Stimulated activated CD4-positive, alpha-beta T cell treated with anti-CD3 and anti-CD28 coated beads, Interleukin-12 subunit alpha, Interleukin-12 subunit beta, amount 100 ng/mL, for 24 hours (primary cell): ENCODE data around the gene PNLIPRP2.

ENCODE experiments used
- DNase-seq, 2 experiments: peaks; one replicate each; pipeline ENCODE4 v3.0.0-alpha.2; 2020; ENCODE audit warnings: low read depth in 2 of 2

PNLIPRP2 gene

DNA sequence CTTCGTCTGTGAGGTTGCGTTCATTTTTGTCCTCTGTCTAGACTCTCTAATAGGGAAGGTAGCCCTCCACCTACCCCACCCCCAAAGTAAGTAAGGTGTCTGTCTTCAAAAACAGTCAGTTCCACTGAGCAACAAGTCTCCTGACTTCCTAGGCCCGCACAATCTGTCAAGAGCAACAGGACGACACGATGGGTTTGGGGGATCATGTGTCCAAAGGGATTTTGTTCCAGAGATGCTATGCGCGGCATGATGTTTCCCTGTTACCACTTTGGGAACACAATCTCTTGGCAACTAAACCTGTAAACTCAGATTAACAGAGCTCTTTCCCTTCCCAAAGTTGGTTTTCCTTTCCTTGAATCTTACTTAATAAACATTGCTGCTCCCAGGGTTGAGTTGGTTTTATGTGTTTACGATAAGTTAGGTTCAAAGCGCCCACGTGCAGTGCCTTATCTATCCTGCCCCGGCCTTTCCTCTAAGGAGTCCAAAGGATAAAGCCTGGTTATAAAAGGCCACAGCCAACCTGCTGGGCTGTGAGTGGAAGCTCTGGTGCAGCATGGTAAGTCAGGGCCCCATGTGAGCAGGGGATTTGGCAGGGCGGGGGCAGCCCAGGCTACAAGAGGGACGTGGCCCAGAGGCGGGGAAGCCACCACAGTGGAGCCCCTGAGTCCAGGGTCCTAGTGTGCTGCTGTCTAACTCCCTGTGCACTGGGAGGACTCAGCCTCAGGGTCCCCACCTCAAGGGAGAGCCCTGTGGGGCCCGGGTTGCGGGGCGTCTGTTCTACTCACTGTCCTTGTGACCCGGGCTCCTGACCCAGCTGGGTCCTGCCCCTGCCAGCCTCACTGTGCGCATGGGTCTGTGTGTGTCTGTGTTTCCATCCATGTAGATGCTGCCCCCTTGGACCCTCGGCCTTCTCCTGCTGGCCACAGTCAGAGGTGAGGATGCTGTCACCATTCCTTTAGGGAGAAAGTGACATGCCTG is at the start of gene PNLIPRP2:
Gene PNLIPRP2 (plus strand): TSS at position 531 of the 978 bp plus-strand sequence.
- no peak for DNase-seq

DNA sequence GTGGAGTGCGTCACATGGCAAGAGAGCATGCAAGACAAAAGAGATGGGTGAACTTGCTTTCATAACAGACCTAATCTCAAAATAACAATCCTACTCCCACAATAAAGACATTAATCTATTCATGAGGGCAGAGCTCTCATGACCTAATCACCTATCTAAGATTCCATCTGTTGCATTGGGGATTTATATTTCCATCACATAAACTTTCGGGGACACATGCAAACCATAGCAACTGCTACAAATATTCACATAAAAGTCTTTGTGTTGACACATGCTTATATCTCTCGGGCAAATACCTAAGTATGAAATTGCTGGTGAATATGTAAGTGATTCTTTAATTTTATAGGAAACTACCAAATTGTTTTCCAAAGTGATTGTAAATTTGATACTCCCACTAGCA is 46.0 kb upstream of the PNLIPRP2 start:
- DNase-seq: no peak

GRCh38 chr10:116587878-116588591 is 32.7 kb upstream of the PNLIPRP2 start:
- DNase-seq: no peak

- no peak for DNase-seq
These were observed 31.8 kb upstream of the PNLIPRP2 start for GRCh38 chr10:116588995-116589394.

GRCh38 chr10:116589926-116590325 is 30.8 kb upstream of the PNLIPRP2 start:
- no peak for DNase-seq

- no peak for DNase-seq
These were observed 29.9 kb upstream of the PNLIPRP2 start, which contains the start of gene PNLIPRP1 for GRCh38 chr10:116590590-116591444. PNLIPRP1 (plus strand) TSS chr10:116590959; CDS start chr10:116591130, 171 bp downstream.

GRCh38 chr10:116593139-116593740 is 27.5 kb upstream of the PNLIPRP2 start:
- no peak for DNase-seq

GRCh38 chr10:116594525-116595035 is 26.2 kb upstream of the PNLIPRP2 start:
- no peak for DNase-seq

GRCh38 chr10:116596062-116596461 is 24.7 kb upstream of the PNLIPRP2 start:
- no peak for DNase-seq

- DNase-seq: no peak
These were observed 23.2 kb upstream of the PNLIPRP2 start for GRCh38 chr10:116597543-116597942.

- no peak for DNase-seq
These were observed 22.4 kb upstream of the PNLIPRP2 start for GRCh38 chr10:116598329-116598728.

- DNase-seq: no peak
These were observed 20.8 kb upstream of the PNLIPRP2 start for GRCh38 chr10:116599991-116600390.

- no peak for DNase-seq
These were observed 17.9 kb upstream of the PNLIPRP2 start for GRCh38 chr10:116602648-116603400.

GRCh38 chr10:116606061-116606483 is 14.7 kb upstream of the PNLIPRP2 start:
- DNase-seq: no peak

GRCh38 chr10:116607336-116607735 is 13.4 kb upstream of the PNLIPRP2 start:
- DNase-seq: no peak

- no peak for DNase-seq
These were observed 11.8 kb upstream of the PNLIPRP2 start for GRCh38 chr10:116608686-116609594.

DNA sequence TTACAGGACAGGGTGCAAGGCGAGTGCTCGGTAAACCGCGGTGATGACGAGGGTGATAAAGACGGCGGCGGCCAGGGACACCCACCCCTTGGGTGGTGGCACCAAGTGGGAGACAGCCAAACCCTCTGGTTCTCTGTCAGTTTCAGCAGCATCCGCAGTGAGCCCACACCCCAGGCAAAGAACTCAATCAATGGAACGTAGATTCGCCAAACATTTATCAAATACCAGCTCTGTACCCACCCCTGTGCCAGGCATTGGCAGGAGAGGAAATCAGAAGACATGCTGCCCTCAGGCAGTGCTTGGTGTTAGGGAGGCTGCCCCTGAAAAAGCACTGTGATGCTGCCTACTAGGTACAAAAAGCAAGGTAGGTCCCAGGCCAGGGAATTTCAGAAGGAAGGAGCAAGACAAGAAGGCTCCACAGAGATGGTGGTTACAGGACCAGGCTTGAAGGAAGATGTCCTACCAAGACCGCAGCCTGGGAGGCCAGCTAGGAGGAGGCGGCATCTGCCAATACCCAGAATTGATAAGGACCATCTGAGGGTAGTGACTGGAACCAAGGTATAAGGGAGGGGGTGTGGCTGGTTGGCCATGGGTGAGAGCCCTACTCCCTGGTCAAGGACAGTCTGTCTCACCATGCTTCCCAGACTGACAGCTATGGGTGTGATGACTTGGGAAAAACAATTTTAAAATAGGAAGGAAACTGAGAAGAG is 10.2 kb upstream of the PNLIPRP2 start:
- no peak for DNase-seq

DNA sequence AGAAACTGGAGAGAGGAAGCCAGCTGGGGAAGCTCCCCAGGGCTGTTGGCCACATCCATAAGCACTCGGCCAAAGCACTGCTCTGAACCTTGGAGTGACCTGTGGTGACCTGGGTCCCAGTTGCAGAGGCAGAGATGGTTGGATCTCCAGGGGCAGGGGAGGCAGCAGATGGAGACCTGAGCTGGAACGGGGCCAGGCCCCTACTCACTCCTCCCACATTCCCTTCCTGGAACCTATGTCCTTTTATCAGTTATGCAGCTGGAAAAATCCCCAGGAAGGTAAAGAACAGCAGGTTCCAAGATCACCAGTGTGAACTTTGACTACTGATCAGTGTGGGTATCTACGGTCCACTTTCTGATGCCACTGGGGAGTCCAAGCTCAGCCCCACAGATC is 9.6 kb upstream of the PNLIPRP2 start:
- DNase-seq: no peak
